Panc1 (cell line): ENCODE measurements around the gene TMTC2. TPM values are rescaled to one million over a fixed set of nuclear protein-coding genes. Genes with fewer than 3 reads are reported as not detected.

Experiments
- ATAC-seq: fragments of 200-7000 bp; cut with Tn5 transposase; 2 replicates; pipeline ENCODE4 v1.9.1; 2020; ENCODE audit warnings: mild to moderate bottlenecking, moderate library complexity
- BruUV-seq: library from RNA; stranded (reverse); fragments of 400-500 nt; replicated peaks from 2 replicates; lab custom pipeline; 2021; lab: Mats Ljungman, UMichigan
- CTCF ChIA-PET: fragments of 300-600 bp; sonication (Branson Sonifier 250); formaldehyde crosslinking; loops from one replicate; lab custom pipeline; 2022; ENCODE audit warnings: antibody characterized with exemption; lab: Charles Lee
- POLR2A ChIA-PET: fragments of 300-600 bp; sonication (Branson Sonifier 250); formaldehyde crosslinking; loops from one replicate; lab custom pipeline; 2022; ENCODE audit warnings: antibody characterized with exemption; lab: Charles Lee
- DNase-seq: peaks from one replicate; pipeline ENCODE4 v3.0.0-alpha.2; 2010; ENCODE audit warnings: low read depth, low spot score
- H3K27ac ChIP-seq: 2 replicates; pipeline ENCODE4 v1.5.1; 2011; ENCODE audit warnings: mild to moderate bottlenecking, low read length, inconsistent platforms
- H3K27me3 ChIP-seq: fragments of 200-500 bp; sonication (Bioruptor generic); 2 replicates; pipeline ENCODE4 v1.6.0; 2014; ENCODE audit warnings: low read length, inconsistent platforms; ENCODE audit not compliant: control insufficient read depth, insufficient read depth
- H3K36me3 ChIP-seq: fragments of 200-500 bp; sonication (Bioruptor generic); 2 replicates; pipeline ENCODE4 v1.5.1; 2014; ENCODE audit warnings: inconsistent platforms, mild to moderate bottlenecking, low read length, moderate library complexity; ENCODE audit not compliant: control insufficient read depth, insufficient read depth
- H3K4me1 ChIP-seq: 2 replicates; pipeline ENCODE4 v1.5.1; 2011; ENCODE audit warnings: inconsistent platforms, mild to moderate bottlenecking, low read length, moderate library complexity; ENCODE audit not compliant: control insufficient read depth, insufficient read depth
- H3K4me3 ChIP-seq, 2 experiments: 2 replicates each; pipeline ENCODE4 v1.5.1; 2011 to 2012; ENCODE audit warnings: low read depth in 2 of 2, low read length in 2 of 2, mild to moderate bottlenecking in 2 of 2, inconsistent platforms in 1 of 2, moderate library complexity in 1 of 2
- H3K9me3 ChIP-seq: fragments of 200-500 bp; sonication (Bioruptor generic); 2 replicates; pipeline ENCODE4 v1.5.1; 2014; ENCODE audit warnings: low read depth, mild to moderate bottlenecking, inconsistent platforms, low read length, moderate library complexity; ENCODE audit not compliant: control insufficient read depth, insufficient read depth
- CTCF ChIP-seq: fragments of 450-650 bp; IDR thresholded peaks from 2 replicates; pipeline ENCODE4 v1.5.1; 2017; ENCODE audit warnings: mild to moderate bottlenecking
- POLR2AphosphoS5 ChIP-seq: IDR thresholded peaks from 2 replicates; pipeline ENCODE4 v1.6.1; 2012; ENCODE audit warnings: mild to moderate bottlenecking, low read depth, low read length, moderate library complexity
- SIN3A ChIP-seq: IDR thresholded peaks from 2 replicates; pipeline ENCODE4 v1.6.1; 2012; ENCODE audit warnings: low read depth, mild to moderate bottlenecking, low read length, moderate library complexity, borderline replicate concordance; ENCODE audit not compliant: insufficient read depth
- TCF7L2 ChIP-seq: IDR thresholded peaks from 2 replicates; pipeline ENCODE4 v1.6.1; 2011; ENCODE audit warnings: mild to moderate bottlenecking, low read depth, low read length, inconsistent platforms
- in situ Hi-C: cut with HindIII; loops from 2 replicates; pipeline ENCODE4 v1.10.0; 2016; ENCODE audit warnings: low sequenced_read_pairs, low pct_unique_long_range_greater_than_20kb
- intact Hi-C: fragments of 100-400 bp; cut with micrococcal nuclease; formaldehyde crosslinking; loops from one replicate; pipeline ENCODE4 v1.10.0; 2022; ENCODE audit not compliant: unreplicated experiment
- total RNA-seq: library from RNA; stranded (reverse); gene quantifications from one replicate; pipeline ENCODE4 v1.2.1, GENCODE V29; 2021; ENCODE audit not compliant: unreplicated experiment
- TF ChIP-seq, protein P1 (sequence below), 2 experiments: IDR thresholded peaks; 2 replicates each; pipeline ENCODE4 v1.6.1; 2011 to 2012; ENCODE audit warnings: low read depth in 2 of 2, control low read depth in 1 of 2, low read length in 1 of 2, mild to moderate bottlenecking in 1 of 2, moderate library complexity in 1 of 2; ENCODE audit not compliant: insufficient read depth in 1 of 2

TMTC2 gene
- total RNA-seq, 1 experiment from 2014 or later: 5.7 TPM

- ChIA-PET CTCF (no interaction called here), POLR2A (no interaction called here)
- intact Hi-C loops: no loop called here
- BruUV-seq: no TSS peak
- TF ChIP-seq CTCF: no peak
- TF ChIP-seq POLR2AphosphoS5: no peak
- TF ChIP-seq, protein P1, sequence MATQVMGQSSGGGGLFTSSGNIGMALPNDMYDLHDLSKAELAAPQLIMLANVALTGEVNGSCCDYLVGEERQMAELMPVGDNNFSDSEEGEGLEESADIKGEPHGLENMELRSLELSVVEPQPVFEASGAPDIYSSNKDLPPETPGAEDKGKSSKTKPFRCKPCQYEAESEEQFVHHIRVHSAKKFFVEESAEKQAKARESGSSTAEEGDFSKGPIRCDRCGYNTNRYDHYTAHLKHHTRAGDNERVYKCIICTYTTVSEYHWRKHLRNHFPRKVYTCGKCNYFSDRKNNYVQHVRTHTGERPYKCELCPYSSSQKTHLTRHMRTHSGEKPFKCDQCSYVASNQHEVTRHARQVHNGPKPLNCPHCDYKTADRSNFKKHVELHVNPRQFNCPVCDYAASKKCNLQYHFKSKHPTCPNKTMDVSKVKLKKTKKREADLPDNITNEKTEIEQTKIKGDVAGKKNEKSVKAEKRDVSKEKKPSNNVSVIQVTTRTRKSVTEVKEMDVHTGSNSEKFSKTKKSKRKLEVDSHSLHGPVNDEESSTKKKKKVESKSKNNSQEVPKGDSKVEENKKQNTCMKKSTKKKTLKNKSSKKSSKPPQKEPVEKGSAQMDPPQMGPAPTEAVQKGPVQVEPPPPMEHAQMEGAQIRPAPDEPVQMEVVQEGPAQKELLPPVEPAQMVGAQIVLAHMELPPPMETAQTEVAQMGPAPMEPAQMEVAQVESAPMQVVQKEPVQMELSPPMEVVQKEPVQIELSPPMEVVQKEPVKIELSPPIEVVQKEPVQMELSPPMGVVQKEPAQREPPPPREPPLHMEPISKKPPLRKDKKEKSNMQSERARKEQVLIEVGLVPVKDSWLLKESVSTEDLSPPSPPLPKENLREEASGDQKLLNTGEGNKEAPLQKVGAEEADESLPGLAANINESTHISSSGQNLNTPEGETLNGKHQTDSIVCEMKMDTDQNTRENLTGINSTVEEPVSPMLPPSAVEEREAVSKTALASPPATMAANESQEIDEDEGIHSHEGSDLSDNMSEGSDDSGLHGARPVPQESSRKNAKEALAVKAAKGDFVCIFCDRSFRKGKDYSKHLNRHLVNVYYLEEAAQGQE (IDR thresholded peaks at IDR 0.05; ENCODE audit: insufficient read depth in 1 of 2, low read depth in 2 of 2, low read length in 1 of 2): no peak
- TF ChIP-seq TCF7L2: no peak
- TF ChIP-seq SIN3A: no peak
- in situ Hi-C loops: no loop called here
- no peaks in the 10 kb centered on the region for H3K9me3 ChIP-seq
- no peak overlapping the region for H3K27ac ChIP-seq
- DNase-seq (no peak), ATAC-seq (no peak)
- H3K4me3 ChIP-seq: no peak overlapping the region
- no peaks in the 10 kb centered on the region for H3K27me3 ChIP-seq
- no peaks in the 10 kb centered on the region for H3K36me3 ChIP-seq
- no peaks in the 10 kb centered on the region for H3K4me1 ChIP-seq
Observed at GRCh38 chr12:82862876-82863649, 176.4 kb downstream of the TMTC2 start.

DNA sequence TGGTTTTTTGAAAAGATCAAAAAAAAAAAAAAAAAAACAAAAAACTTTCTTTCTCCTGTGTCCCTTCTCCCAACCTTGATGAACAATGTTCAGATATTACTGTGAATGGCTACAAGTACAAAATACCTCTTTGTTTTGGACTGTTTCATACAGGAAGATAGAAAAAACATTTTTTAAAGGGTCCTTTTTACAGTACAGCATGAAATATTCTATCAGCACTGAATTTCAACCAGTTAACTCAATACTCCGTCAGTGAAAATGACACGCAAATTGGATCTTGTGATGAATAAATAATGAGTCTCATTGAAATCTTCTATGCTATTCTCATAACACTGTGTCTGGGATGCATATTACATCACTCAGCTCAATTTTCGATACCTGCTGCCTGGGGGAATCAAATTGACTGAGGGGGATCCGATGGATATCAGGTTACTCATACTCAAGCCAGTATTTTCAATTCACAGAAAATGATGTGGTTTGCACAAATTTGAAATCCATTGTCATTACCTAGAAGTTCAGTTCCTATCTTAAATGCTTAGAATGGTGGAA lies 179.6 kb downstream of the TMTC2 start:
- Histone ChIP-seq H3K27me3 (no peaks in the 10 kb centered on the region), H3K4me1 (no peaks in the 10 kb centered on the region), H3K27ac (no peak overlapping the region), H3K4me3 (no peak overlapping the region), H3K36me3 (no peaks in the 10 kb centered on the region), H3K9me3 (no peaks in the 10 kb centered on the region)
- POLR2A ChIA-PET: no interaction called here
- ATAC-seq (no peak), DNase-seq (no peak)
- BruUV-seq: no TSS peak
- CTCF ChIA-PET: no interaction called here
- TF ChIP-seq CTCF (no peak), POLR2AphosphoS5 (no peak), SIN3A (no peak), TCF7L2 (no peak)
- TF ChIP-seq, protein P1 (IDR thresholded peaks at IDR 0.05; ENCODE audit: insufficient read depth in 1 of 2, low read depth in 2 of 2, low read length in 1 of 2): no peak
- intact Hi-C loops (no loop called here), in situ Hi-C loops (no loop called here)
